ENCODE data around the gene RSRC2. TPM values are rescaled to one million over a fixed set of nuclear protein-coding genes. Genes with fewer than 3 reads are reported as not detected.
"Not testable (repeated sequence)": the region's sequence is repeated elsewhere in the genome, so short reads cannot be mapped to it uniquely, and the experiment has no call there.

Gene RSRC2
- total RNA-seq, 1 experiment from 2014 or later, result 77.9 TPM

- peaks cover 48% of the 10 kb centered on the region for H3K36me3 Mint-ChIP-seq (ENCODE audit: insufficient read depth, unreplicated experiment)
- POLR2A ChIA-PET, result no interaction called here
- DNase-seq, result no peak
- no peak overlapping the region for H3K4me3 Mint-ChIP-seq (ENCODE audit: unreplicated experiment)
- Histone ChIP-seq H3K36me3 (ENCODE audit: control insufficient read depth, insufficient read depth, low read length) (no peaks in the 10 kb centered on the region), H3K9me3 (no peaks in the 10 kb centered on the region), H3K27me3 (replicated peaks; ENCODE audit: control insufficient read depth, insufficient read depth, low read length) (no peaks in the 10 kb centered on the region), H3K4me1 (no peaks in the 10 kb centered on the region), H3K4me3 (ENCODE audit: low read depth, low read length) (no peak overlapping the region)
- H3K27ac Mint-ChIP-seq (ENCODE audit: unreplicated experiment), result no peak overlapping the region
- TF ChIP-seq CTCF (IDR thresholded peaks at IDR 0.05; ENCODE audit: insufficient read depth in 1 of 2, low read depth in 1 of 2, low read length in 1 of 2, severe bottlenecking in 1 of 2, unreplicated experiment in 1 of 2), result no peak
- intact Hi-C loops (cut with micrococcal nuclease; ENCODE audit: unreplicated experiment), result no loop called here
- CTCF ChIA-PET, result no interaction called here
- no peaks in the 10 kb centered on the region for H3K27me3 Mint-ChIP-seq (ENCODE audit: insufficient read depth, unreplicated experiment)
- no peaks in the 10 kb centered on the region for H3K9me3 Mint-ChIP-seq (ENCODE audit: unreplicated experiment)
- H3K4me1 Mint-ChIP-seq (ENCODE audit: low read depth, unreplicated experiment), result no peaks in the 10 kb centered on the region
- no TSS peak for BruUV-seq (replicated peaks)
Observed at GRCh38 chr12:122569288-122569687, 42.6 kb upstream of the RSRC2 start.

GRCh38 chr12:122566816-122567215 is 40.1 kb upstream of the RSRC2 start:
- POLR2A ChIA-PET; H3K4me3 ChIP-seq (ENCODE audit: low read depth, low read length); H3K4me3 Mint-ChIP-seq (ENCODE audit: unreplicated experiment); CTCF ChIA-PET; H3K4me1 Mint-ChIP-seq (ENCODE audit: low read depth, unreplicated experiment); DNase-seq; H3K27ac Mint-ChIP-seq (ENCODE audit: unreplicated experiment); H3K9me3 Mint-ChIP-seq (ENCODE audit: unreplicated experiment); H3K27me3 Mint-ChIP-seq (ENCODE audit: insufficient read depth, unreplicated experiment); H3K9me3 ChIP-seq; H3K4me1 ChIP-seq; H3K27me3 ChIP-seq (replicated peaks; ENCODE audit: control insufficient read depth, insufficient read depth, low read length); BruUV-seq (replicated peaks); intact Hi-C loops (cut with micrococcal nuclease; ENCODE audit: unreplicated experiment); H3K36me3 ChIP-seq (ENCODE audit: control insufficient read depth, insufficient read depth, low read length): not testable (repeated sequence)
- peaks cover 45% of the 10 kb centered on the region for H3K36me3 Mint-ChIP-seq (ENCODE audit: insufficient read depth, unreplicated experiment)

DNA sequence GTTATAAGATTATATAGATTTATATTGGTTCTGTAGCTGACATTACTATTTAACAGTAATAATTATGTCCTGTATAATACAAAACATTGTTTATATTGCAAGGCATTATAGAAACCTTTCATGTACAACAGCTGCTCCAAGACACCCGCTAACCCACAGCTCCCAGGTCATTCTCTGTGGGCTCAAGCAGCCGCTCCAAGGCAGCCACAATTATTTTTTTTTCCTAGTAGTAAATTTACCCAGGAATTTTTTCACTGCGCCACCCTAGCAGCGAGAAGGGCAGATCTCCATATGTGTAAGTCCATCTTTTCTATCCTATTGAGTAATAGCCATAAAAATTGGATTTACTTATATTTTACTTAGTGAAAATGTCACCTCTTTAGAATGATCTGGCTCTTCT is 36.6 kb upstream of the RSRC2 start:
- H3K36me3 ChIP-seq (ENCODE audit: control insufficient read depth, insufficient read depth, low read length), result peaks cover 1% of the 10 kb centered on the region; the same call in 1 of the 2 replicates
- H3K4me1 Mint-ChIP-seq (ENCODE audit: low read depth, unreplicated experiment), result no peaks in the 10 kb centered on the region
- POLR2A ChIA-PET, result no interaction called here

More for the DNA sequence above, 36.6 kb upstream of the RSRC2 start:
- Histone ChIP-seq H3K9me3 (no peaks in the 10 kb centered on the region), H3K27me3 (replicated peaks; ENCODE audit: control insufficient read depth, insufficient read depth, low read length) (no peaks in the 10 kb centered on the region), H3K4me1 (no peaks in the 10 kb centered on the region), H3K4me3 (ENCODE audit: low read depth, low read length) (no peak overlapping the region)
- TF ChIP-seq CTCF (IDR thresholded peaks at IDR 0.05; ENCODE audit: insufficient read depth in 1 of 2, low read depth in 1 of 2, low read length in 1 of 2, severe bottlenecking in 1 of 2, unreplicated experiment in 1 of 2), result no peak
- intact Hi-C loops (cut with micrococcal nuclease; ENCODE audit: unreplicated experiment), result no loop called here
- Mint-ChIP-seq H3K27ac (ENCODE audit: unreplicated experiment) (no peak overlapping the region), H3K4me3 (ENCODE audit: unreplicated experiment) (no peak overlapping the region), H3K36me3 (ENCODE audit: insufficient read depth, unreplicated experiment) (peaks cover 35% of the 10 kb centered on the region), H3K27me3 (ENCODE audit: insufficient read depth, unreplicated experiment) (no peaks in the 10 kb centered on the region), H3K9me3 (ENCODE audit: unreplicated experiment) (no peaks in the 10 kb centered on the region)
- BruUV-seq (replicated peaks), result no TSS peak
- DNase-seq, result no peak
- CTCF ChIA-PET, result no interaction called here
